ENCODE measurements around the gene TOP3A.

Gene TOP3A

DNA sequence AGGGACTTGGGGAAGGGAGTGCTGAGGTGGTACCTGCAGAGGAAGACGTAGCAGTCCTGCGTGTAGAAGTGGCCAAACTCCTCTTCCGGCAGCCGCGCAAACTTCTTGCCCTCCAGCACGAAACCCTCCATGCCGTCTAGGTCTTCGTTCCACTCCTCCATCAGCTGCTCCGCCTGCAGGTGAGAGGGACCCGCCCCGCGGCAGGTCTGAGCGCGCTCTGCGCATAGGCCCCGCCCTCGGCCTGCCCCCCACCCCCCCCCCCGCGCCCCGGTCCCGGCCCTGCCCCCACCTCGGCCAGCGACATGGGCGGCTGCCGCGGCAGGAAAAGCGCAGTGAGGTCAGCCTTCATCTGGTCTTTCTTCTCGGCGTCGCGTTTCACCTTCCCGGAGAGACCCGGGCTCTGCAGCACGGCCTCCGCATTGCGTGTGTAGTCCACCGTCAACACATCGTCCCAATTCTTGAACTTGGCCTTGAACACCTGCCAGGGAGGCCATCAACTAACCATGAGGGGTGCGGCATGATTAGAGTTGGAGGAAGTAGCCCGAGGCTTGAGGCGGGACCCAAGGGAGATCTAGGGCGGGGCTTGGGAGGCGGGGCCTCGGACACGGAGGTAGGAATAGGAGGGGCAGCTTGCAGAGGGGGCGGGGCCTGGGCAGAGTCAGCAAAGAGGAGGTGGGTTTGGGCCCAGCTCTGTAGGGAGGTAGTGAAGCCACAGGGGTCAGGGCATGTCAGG lies 67.7 kb downstream of the TOP3A start:
- H3K9me3 ChIP-seq, result no peaks in the 10 kb centered on the region
- H3K4me3 ChIP-seq, result no peak overlapping the region
- intact Hi-C loops (cut with DNase I; ENCODE audit: low total_unique reads), result no loop called here
- H3K27ac ChIP-seq, result no peak overlapping the region
- no peak for DNase-seq
- H3K4me1 ChIP-seq, result peaks cover 0 to 14% (median 0%) of the 10 kb centered on the region in 4 donors
- H3K36me3 ChIP-seq, result peaks cover 55 to 100% (median 84%) of the 10 kb centered on the region in 3 donors
- TF ChIP-seq, protein P1, sequence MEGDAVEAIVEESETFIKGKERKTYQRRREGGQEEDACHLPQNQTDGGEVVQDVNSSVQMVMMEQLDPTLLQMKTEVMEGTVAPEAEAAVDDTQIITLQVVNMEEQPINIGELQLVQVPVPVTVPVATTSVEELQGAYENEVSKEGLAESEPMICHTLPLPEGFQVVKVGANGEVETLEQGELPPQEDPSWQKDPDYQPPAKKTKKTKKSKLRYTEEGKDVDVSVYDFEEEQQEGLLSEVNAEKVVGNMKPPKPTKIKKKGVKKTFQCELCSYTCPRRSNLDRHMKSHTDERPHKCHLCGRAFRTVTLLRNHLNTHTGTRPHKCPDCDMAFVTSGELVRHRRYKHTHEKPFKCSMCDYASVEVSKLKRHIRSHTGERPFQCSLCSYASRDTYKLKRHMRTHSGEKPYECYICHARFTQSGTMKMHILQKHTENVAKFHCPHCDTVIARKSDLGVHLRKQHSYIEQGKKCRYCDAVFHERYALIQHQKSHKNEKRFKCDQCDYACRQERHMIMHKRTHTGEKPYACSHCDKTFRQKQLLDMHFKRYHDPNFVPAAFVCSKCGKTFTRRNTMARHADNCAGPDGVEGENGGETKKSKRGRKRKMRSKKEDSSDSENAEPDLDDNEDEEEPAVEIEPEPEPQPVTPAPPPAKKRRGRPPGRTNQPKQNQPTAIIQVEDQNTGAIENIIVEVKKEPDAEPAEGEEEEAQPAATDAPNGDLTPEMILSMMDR (IDR thresholded peaks at IDR 0.05), result no peak
- H3K27me3 ChIP-seq, result no peaks in the 10 kb centered on the region

DNA sequence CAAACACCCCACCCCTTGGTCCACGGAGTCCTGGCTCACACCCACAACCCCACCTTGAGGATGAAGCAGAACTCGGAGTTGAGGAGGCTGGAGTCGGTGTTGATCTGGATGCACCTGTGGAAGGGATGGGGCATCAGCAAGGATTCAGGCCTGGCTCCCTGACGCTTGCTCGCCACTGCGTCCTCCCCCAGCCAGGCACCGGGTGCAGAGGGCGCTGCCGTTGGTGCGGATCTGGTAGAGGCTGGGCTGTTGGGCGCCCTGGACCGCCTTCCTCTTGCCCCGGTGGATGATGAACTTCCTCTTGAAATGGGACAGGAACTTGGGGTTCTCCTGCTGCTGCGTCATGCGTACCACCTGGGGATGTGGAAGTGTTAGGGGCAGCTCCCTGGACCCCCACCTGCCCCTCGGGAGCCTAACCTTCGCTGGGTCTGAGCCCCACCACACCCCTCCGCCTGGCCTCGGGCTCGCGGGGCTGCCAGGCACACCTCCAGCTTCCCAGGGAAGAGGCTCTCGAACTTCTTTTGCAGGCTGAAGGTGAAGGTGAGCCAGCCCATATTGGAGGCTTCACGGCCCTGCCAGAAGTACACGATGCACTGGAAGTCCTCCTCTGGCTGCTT lies 68.6 kb downstream of the TOP3A start:
- no peaks in the 10 kb centered on the region for H3K9me3 ChIP-seq
- no peak overlapping the region for H3K4me3 ChIP-seq
- peaks cover 47 to 100% (median 76%) of the 10 kb centered on the region in 3 donors for H3K36me3 ChIP-seq
- intact Hi-C loops (cut with DNase I; ENCODE audit: low total_unique reads), result no loop called here
- TF ChIP-seq, protein P1 (IDR thresholded peaks at IDR 0.05), result no peak
- H3K4me1 ChIP-seq, result peaks cover 0 to 14% (median 0%) of the 10 kb centered on the region in 4 donors
- no peak overlapping the region for H3K27ac ChIP-seq
- DNase-seq, result no peak
- no peaks in the 10 kb centered on the region for H3K27me3 ChIP-seq

DNA sequence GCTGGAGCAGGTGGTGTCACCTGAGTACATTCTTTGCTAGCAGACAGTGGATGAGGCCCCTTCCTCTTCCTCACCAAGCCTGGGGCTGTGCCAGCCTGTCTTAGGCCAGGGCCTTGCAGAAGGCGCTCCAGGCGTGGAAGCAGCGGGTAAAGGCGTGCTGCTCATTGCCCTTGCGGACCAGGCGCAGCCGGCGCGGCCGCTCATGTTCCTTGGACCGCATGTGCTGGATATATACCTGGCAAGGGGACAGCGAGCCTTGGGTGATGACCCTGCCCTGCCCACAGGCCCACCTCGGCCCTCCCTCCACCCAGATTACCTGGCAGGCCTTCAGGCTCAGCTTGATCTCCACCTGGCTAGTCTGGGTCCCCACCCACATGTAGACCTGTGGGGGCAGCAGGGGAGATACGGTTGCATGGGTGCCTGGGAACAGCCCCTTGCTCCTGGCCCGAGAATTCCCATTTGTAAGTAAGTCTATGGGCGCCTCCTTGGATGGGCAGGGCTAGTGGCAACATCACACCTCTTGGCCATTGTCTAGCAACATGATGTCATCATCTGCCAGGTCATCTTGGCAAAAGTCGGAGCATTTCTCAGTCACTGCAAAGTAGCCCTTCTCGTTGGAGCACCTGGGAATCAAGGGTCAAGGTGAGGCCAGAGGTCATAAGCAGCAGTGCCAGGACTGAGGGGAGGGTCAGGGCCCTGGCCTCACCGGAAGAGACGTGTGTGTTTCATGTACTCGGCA lies 69.6 kb downstream of the TOP3A start:
- H3K9me3 ChIP-seq, result no peaks in the 10 kb centered on the region
- peaks cover 37 to 100% (median 66%) of the 10 kb centered on the region in 3 donors for H3K36me3 ChIP-seq
- TF ChIP-seq, protein P1 (IDR thresholded peaks at IDR 0.05), result no peak
- H3K4me3 ChIP-seq, result no peak overlapping the region
- no peak overlapping the region for H3K27ac ChIP-seq
- no peak for DNase-seq
- no peaks in the 10 kb centered on the region for H3K27me3 ChIP-seq
- intact Hi-C loops (cut with DNase I; ENCODE audit: low total_unique reads), result no loop called here
- peaks cover 0 to 14% (median 0%) of the 10 kb centered on the region in 4 donors for H3K4me1 ChIP-seq

DNA sequence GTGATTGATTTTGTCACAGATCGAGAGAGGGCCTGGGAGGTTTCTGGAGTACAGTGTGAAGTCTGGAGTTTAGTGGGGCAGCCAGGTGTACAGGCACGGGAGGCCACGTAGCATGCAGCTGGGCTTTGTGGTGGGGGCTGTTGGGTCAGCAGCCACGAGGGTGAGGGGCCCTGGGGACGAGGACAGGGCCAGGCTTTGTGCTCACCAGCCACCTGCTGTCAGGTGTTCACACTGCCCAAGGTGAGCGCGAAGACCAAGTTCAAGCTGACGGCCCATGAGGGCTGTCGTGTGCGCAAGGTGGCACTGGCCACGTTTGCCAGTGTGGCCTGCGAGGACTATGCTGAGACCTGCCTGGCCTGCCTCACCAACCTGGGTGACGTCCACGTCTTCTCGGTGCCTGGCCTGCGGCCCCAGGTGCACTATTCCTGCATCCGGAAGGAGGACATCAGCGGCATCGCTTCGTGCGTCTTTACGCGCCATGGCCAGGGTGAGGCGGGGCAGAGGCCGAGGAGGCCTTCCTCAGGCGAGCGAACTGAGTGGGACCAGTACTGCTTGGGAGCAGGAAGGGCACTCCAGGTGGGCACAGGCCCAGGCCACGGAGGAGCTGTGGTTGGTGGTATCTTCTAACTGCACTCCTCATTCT lies 73.4 kb downstream of the TOP3A start:
- no peak overlapping the region for H3K27ac ChIP-seq
- H3K36me3 ChIP-seq, result peaks cover 29 to 99% (median 55%) of the 10 kb centered on the region in 3 donors
- H3K27me3 ChIP-seq, result no peaks in the 10 kb centered on the region
- intact Hi-C loops (cut with DNase I; ENCODE audit: low total_unique reads), result no loop called here
- H3K4me1 ChIP-seq, result no peaks in the 10 kb centered on the region
- no peak for DNase-seq
- H3K9me3 ChIP-seq, result no peaks in the 10 kb centered on the region
- TF ChIP-seq, protein P1 (IDR thresholded peaks at IDR 0.05), result no peak
- H3K4me3 ChIP-seq, result no peak overlapping the region

DNA sequence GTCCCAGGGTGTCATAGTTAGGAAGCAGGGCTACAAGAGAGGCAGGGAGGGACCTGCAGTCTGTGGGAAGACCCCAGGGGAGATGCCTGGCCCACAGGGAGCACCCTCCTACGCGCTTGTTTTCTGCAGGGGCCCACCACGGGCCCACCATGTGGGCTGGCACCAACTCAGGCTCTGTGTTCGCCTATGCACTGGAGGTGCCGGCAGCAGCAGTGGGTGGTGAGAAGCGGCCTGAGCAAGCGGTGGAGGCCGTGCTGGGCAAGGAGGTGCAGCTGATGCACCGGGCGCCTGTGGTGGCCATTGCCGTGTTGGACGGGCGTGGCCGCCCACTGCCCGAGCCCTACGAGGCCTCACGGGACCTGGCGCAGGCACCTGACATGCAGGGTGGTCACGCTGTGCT lies 74.3 kb downstream of the TOP3A start:
- H3K27ac ChIP-seq, result no peak overlapping the region
- DNase-seq, result no peak
- intact Hi-C loops (cut with DNase I; ENCODE audit: low total_unique reads), result no loop called here

More for the DNA sequence above, 74.3 kb downstream of the TOP3A start:
- TF ChIP-seq, protein P1 (IDR thresholded peaks at IDR 0.05), result no peak
- Histone ChIP-seq H3K4me1 (peaks cover 0 to 5% (median under 1%) of the 10 kb centered on the region in 4 donors), H3K27me3 (no peaks in the 10 kb centered on the region), H3K36me3 (peaks cover 20 to 99% (median 55%) of the 10 kb centered on the region in 3 donors), H3K4me3 (no peak overlapping the region), H3K9me3 (no peaks in the 10 kb centered on the region)
